Colonic mucosa (tissue), 4 donors: ENCODE results near the gene GASK1A. TPM values are rescaled to one million over a fixed set of nuclear protein-coding genes. Genes with fewer than 3 reads are reported as not detected.

ENCODE experiments used
- DNase-seq: peaks from one replicate; pipeline ENCODE4 v3.0.0-alpha.2; 2020
- H3K27ac ChIP-seq: fragments of 200-600 bp; one replicate; pipeline ENCODE4 v1.8.0; 2021
- H3K27me3 ChIP-seq: fragments of 200-600 bp; one replicate; pipeline ENCODE4 v1.8.0; 2021
- H3K36me3 ChIP-seq: fragments of 200-600 bp; one replicate; pipeline ENCODE4 v1.8.0; 2021
- H3K4me1 ChIP-seq: fragments of 200-600 bp; one replicate; pipeline ENCODE4 v1.8.0; 2021; ENCODE audit warnings: mild to moderate bottlenecking
- H3K4me3 ChIP-seq: fragments of 200-600 bp; one replicate; pipeline ENCODE4 v1.8.0; 2021
- H3K9ac ChIP-seq, 2 donors: one replicate each; pipeline ENCODE4 v1.7.0; 2013; ENCODE audit warnings: control low read depth in 2 of 2, low read depth in 2 of 2, low read length in 2 of 2
- H3K9me3 ChIP-seq: fragments of 200-600 bp; one replicate; pipeline ENCODE4 v1.8.0; 2021
- intact Hi-C: fragments of 100-400 bp; cut with DNase I; formaldehyde crosslinking; loops from one replicate; pipeline ENCODE4 v1.14.1; 2022
- total RNA-seq, 2 donors: library from RNA; stranded (reverse); fragmentation: NEBNext Ultra II Directional in 1 of 2; extraction: Animal tissue kit (Norgen Biotek cat#: 25700) in 1 of 2; gene quantifications; one replicate each; pipeline ENCODE4 v1.2.1, GENCODE V29; 2021
- TF ChIP-seq, protein P1 (sequence below): fragments of 200-600 bp; IDR thresholded peaks from one replicate; pipeline ENCODE4 v1.8.0; 2022; ENCODE audit warnings: antibody characterized with exemption, mild to moderate bottlenecking
- donor health status: healthy.
- donor health status: DM: no; HTN: no; CAD: no.
- donor health status: DM: no; HTN: no; CAD: no.

Gene GASK1A
- total RNA-seq, 2 donors from 2014 or later, result 1.3 to 2.2 TPM

DNA sequence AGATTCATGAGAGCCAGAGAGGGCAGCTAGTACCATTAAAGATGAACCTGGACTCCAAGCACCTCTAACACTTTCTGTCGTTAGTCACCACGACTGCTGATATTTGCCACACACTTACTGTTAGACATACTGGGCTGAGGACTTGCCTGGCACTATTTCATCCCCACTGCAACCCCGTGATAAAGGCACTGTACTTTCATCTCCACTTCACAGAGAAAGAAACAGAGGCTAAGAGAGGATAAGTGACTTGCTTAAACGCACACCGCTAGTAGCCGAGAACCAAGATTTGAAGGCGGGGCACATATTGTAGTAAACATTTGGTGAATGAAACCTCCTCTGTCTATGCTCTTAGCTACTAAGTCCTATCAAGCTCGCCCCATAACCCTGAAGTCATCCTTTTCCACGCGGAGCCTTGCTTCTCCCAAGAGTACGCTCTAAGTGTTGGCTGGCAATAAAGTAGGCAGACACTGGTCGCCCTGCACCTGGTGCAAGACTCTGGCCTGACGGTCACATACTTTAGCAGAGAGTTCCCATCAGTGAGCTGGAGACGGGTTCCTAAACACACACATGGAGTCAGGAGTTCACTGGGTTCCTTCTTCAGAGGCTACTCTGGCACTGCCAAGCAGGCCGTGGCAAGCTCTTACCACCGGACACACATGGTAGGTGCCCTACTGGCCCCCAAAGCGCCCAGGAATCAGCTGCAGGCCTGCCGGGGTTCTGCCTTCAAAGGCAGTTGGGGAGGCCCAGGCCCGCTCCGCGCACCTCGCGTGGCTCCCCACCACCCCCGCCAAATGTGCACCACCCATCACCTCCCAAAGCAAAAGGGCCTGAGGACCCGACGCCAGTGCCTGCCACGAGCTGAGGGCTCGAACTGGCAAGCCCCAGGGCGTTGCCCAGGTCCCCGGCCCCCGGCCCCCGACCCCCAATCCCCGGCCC, 125.8 kb downstream of the GASK1A start:
- H3K4me1 ChIP-seq, result peaks cover 7% of the 10 kb centered on the region
- DNase-seq, result peak; percentile 32
- no peaks in the 10 kb centered on the region for H3K36me3 ChIP-seq
- H3K27me3 ChIP-seq, result no peaks in the 10 kb centered on the region
- H3K27ac ChIP-seq, result no peak overlapping the region
- no peaks in the 10 kb centered on the region for H3K9me3 ChIP-seq
- intact Hi-C loops, result loop anchor here (10.0 kb wide), 1 partner anchor 130 kb away; the partner anchor contains the start of gene GASK1A
- TF ChIP-seq, protein P1, sequence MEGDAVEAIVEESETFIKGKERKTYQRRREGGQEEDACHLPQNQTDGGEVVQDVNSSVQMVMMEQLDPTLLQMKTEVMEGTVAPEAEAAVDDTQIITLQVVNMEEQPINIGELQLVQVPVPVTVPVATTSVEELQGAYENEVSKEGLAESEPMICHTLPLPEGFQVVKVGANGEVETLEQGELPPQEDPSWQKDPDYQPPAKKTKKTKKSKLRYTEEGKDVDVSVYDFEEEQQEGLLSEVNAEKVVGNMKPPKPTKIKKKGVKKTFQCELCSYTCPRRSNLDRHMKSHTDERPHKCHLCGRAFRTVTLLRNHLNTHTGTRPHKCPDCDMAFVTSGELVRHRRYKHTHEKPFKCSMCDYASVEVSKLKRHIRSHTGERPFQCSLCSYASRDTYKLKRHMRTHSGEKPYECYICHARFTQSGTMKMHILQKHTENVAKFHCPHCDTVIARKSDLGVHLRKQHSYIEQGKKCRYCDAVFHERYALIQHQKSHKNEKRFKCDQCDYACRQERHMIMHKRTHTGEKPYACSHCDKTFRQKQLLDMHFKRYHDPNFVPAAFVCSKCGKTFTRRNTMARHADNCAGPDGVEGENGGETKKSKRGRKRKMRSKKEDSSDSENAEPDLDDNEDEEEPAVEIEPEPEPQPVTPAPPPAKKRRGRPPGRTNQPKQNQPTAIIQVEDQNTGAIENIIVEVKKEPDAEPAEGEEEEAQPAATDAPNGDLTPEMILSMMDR, result no peak
- H3K4me3 ChIP-seq, result peak overlapping the region; percentile 91
- H3K9ac ChIP-seq, result no peak overlapping the region

DNA sequence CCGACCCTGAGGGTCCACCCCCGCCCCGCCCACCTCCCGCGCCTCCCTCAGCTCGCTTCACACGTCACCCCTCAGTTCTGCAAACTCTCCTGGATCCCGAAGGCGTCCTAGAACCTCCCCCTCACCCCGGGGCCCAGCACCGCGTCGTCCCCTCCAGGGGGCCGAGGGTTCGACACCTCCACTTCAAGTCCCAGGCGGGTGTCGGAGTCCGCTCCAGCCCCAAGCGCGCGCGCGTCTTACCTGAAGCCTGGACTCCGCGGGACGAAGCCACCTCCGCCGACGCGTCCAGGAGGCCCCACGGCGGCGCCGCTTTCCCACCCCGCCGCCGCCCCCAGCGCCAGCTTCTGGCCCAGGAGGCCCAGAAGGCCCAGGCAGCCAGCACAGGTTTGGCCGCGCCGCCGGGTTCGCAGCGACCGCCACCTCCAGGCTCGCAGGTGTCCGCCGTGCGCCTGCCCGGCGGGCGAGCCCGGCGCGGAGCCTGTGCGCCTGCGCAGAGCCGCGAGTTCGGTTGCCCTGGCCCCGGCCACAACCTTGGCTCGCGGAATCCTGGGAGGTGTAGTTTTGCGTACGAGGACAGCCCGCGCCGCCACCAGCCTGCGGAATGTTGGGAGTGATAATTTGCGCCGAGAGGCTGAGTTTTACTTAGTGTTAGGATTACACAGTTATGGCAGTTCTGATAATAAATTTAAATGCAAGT, 126.6 kb downstream of the GASK1A start, which contains the start of gene POMGNT2:
TSS of gene POMGNT2 (minus strand) at position 484 of the 697 bp plus-strand sequence. CDS start 24,648 bp downstream, outside the sequence.
- Histone ChIP-seq H3K9me3 (no peaks in the 10 kb centered on the region), H3K36me3 (no peaks in the 10 kb centered on the region), H3K27me3 (no peaks in the 10 kb centered on the region), H3K9ac (peak within 1 kb of the TSS in 1 of 2 donors; percentile 76), H3K4me1 (peaks cover 7% of the 10 kb centered on the region), H3K27ac (no peak within 1 kb of the TSS), H3K4me3 (peak within 1 kb of the TSS; percentile 91)
- TF ChIP-seq, protein P1, result no peak
- DNase-seq, result peak; percentile 93
- intact Hi-C loops, result loop anchor here (10.0 kb wide), 1 partner anchor 131 kb away; the partner anchor contains the start of gene GASK1A

DNA sequence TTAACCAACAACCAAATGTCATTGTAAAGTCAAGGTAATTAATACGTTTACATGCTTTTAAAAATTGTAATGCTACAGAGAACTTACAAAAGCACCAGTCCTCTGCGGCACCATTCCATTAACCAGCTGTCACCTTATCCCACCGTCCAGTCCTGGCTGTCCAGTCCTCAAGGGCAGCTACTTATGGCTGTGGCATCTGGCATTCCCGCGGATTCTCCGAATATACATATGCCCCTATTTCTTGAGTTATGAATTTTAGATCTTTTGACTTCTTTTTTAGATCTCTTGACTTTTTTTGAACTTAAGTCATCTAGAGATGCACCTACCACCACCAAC, 127.2 kb downstream of the GASK1A start:
- no peaks in the 10 kb centered on the region for H3K27me3 ChIP-seq
- no peak overlapping the region for H3K9ac ChIP-seq
- TF ChIP-seq, protein P1, result no peak
- H3K27ac ChIP-seq, result no peak overlapping the region
- no peaks in the 10 kb centered on the region for H3K9me3 ChIP-seq
- no peaks in the 10 kb centered on the region for H3K36me3 ChIP-seq
- H3K4me1 ChIP-seq, result peaks cover 7% of the 10 kb centered on the region
- H3K4me3 ChIP-seq, result peak overlapping the region; percentile 91
- intact Hi-C loops, result loop anchor here (10.0 kb wide), 1 partner anchor 131 kb away; the partner anchor contains the start of gene GASK1A
- no peak for DNase-seq

Other genes with a start within 250 kb of the GASK1A start
- gene CCDC13, start 206.1 kb upstream of the GASK1A start, total RNA-seq, result 1 to 10 TPM in 1 of 2 donors, under 1 TPM in 1; 0.93 to 5.3 TPM
- 100 to 1,000 TPM; 224 to 360 TPM for gene HIGD1A, start 174.8 kb upstream of the GASK1A start, total RNA-seq
- 1 to 10 TPM; 3.2 to 6.5 TPM for gene ACKR2, start 169.9 kb upstream of the GASK1A start, total RNA-seq
- gene CYP8B1, start 103.4 kb upstream of the GASK1A start, total RNA-seq, result under 1 TPM in 1 of 2 donors, not detected in 1; 0.20 TPM
- gene ZNF662, start 73.2 kb upstream of the GASK1A start, total RNA-seq, result 1 to 10 TPM; 2.8 to 5.5 TPM
- gene POMGNT2, start 126.8 kb downstream of the GASK1A start, total RNA-seq, result 10 to 100 TPM in 1 of 2 donors, 1 to 10 TPM in 1; 5.2 to 11.0 TPM